Measurements from ENCODE around the gene RIPK3. TPM values are rescaled to one million over a fixed set of nuclear protein-coding genes. Genes with fewer than 3 reads are reported as not detected.

The RIPK3 gene
- total RNA-seq, 1 donor from 2014 or later = 38.9 TPM

- H3K36me3 Mint-ChIP-seq (ENCODE audit: low read depth) = no peaks in the 10 kb centered on the region
- H3K4me1 Mint-ChIP-seq = no peaks in the 10 kb centered on the region
- H3K4me3 Mint-ChIP-seq = no peak overlapping the region
- no peak for ATAC-seq (ENCODE audit: low read depth)
- no peak for DNase-seq
- no peak overlapping the region for H3K27ac Mint-ChIP-seq
- CTCF ChIA-PET = interaction anchor here (1.4 kb wide), 1 partner anchor 13 kb away, joined by 3 read pairs; no protein-coding TSS in a partner anchor
- H3K9me3 Mint-ChIP-seq = no peaks in the 10 kb centered on the region
- intact Hi-C loops (cut with micrococcal nuclease) = no loop called here
- peaks cover 2% of the 10 kb centered on the region for H3K27me3 Mint-ChIP-seq
- POLR2A ChIA-PET = interaction anchor here (1.4 kb wide), 1 partner anchor 50 kb away, joined by 6 read pairs; the partner anchor contains the start of genes CBLN3 and KHNYN
- TF ChIP-seq CTCF (IDR thresholded peaks at IDR 0.05) = no peak
These were observed 39.5 kb upstream of the RIPK3 start for GRCh38 chr14:24378981-24379906.

- CTCF ChIA-PET = interaction anchor here (1.4 to 1.8 kb wide), 2 partner anchors 12 to 53 kb away, joined by 3 to 5 read pairs; no protein-coding TSS in a partner anchor
These were observed 38.5 kb upstream of the RIPK3 start for GRCh38 chr14:24378327-24378726.

DNA sequence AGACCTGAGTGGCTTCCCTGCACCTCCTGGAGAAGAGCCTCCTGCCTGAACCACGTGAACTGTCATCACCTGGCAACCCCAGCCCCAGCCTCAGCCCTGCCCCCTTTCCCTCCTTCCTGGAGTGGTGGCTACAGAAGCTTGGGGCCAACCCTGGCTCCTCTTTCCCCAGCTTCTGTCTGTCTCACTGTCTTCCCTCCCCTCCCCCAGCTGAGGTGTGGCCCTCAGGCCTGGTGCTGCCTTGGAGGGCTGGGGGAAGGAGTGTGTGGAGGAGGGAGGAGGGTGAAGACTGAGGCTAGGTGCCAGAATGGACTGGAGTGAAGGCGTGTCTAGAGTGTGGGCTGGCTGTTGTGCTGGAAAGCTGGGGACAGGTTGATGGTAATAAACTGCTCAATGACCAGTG, 37.9 kb upstream of the RIPK3 start:
- Mint-ChIP-seq H3K36me3 (ENCODE audit: low read depth) (no peaks in the 10 kb centered on the region), H3K9me3 (no peaks in the 10 kb centered on the region), H3K4me3 (no peak overlapping the region), H3K27me3 (no peaks in the 10 kb centered on the region), H3K27ac (no peak overlapping the region), H3K4me1 (no peaks in the 10 kb centered on the region)
- DNase-seq = no peak
- POLR2A ChIA-PET = no interaction called here
- intact Hi-C loops (cut with micrococcal nuclease) = no loop called here
- ATAC-seq (ENCODE audit: low read depth) = no peak
- TF ChIP-seq CTCF (IDR thresholded peaks at IDR 0.05) = no peak
- CTCF ChIA-PET = interaction anchor here (1.8 kb wide), 1 partner anchor 54 kb away, joined by 5 read pairs; no protein-coding TSS in a partner anchor

More at GRCh38 chr14:24378327-24378726, 38.5 kb upstream of the RIPK3 start:
- Mint-ChIP-seq H3K4me1 (no peaks in the 10 kb centered on the region), H3K4me3 (no peak overlapping the region), H3K36me3 (ENCODE audit: low read depth) (no peaks in the 10 kb centered on the region), H3K27ac (no peak overlapping the region), H3K27me3 (no peaks in the 10 kb centered on the region), H3K9me3 (no peaks in the 10 kb centered on the region)
- TF ChIP-seq CTCF (IDR thresholded peaks at IDR 0.05) = no peak
- POLR2A ChIA-PET = interaction anchor here (0.5 to 1.4 kb wide), 2 partner anchors 45 to 51 kb away, joined by 3 to 6 read pairs; partner anchors contain the start of genes CBLN3 and KHNYN
- DNase-seq = no peak
- intact Hi-C loops (cut with micrococcal nuclease) = no loop called here
- ATAC-seq (ENCODE audit: low read depth) = no peak

DNA sequence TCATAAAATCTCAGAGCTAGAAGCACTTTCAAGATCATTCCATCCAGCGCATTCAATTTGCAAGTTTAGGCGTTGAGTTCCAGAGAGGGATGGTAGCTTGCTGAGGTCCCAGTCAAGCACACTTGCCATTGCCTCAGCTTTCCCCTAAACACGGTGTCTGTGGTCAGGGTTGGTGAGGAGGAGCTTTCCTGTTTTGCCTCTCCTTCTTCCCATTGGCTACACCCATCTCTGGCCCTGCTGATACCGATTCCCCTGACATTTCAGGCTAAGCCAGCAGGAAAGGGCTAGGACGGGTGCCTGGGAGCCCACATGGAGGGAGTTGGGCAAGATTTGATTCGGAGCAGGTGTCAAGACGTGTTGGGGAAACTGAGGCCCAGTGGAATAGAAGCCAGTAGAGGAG, 37.3 kb upstream of the RIPK3 start:
- no peak for DNase-seq
- intact Hi-C loops (cut with micrococcal nuclease) = no loop called here
- ChIA-PET POLR2A (no interaction called here), CTCF (interaction anchor here (1.8 kb wide), 1 partner anchor 54 kb away, joined by 5 read pairs; no protein-coding TSS in a partner anchor)
- ATAC-seq (ENCODE audit: low read depth) = no peak
- TF ChIP-seq CTCF (IDR thresholded peaks at IDR 0.05) = no peak
- Mint-ChIP-seq H3K9me3 (no peaks in the 10 kb centered on the region), H3K36me3 (ENCODE audit: low read depth) (no peaks in the 10 kb centered on the region), H3K27ac (no peak overlapping the region), H3K4me1 (no peaks in the 10 kb centered on the region), H3K4me3 (no peak overlapping the region), H3K27me3 (no peaks in the 10 kb centered on the region)

DNA sequence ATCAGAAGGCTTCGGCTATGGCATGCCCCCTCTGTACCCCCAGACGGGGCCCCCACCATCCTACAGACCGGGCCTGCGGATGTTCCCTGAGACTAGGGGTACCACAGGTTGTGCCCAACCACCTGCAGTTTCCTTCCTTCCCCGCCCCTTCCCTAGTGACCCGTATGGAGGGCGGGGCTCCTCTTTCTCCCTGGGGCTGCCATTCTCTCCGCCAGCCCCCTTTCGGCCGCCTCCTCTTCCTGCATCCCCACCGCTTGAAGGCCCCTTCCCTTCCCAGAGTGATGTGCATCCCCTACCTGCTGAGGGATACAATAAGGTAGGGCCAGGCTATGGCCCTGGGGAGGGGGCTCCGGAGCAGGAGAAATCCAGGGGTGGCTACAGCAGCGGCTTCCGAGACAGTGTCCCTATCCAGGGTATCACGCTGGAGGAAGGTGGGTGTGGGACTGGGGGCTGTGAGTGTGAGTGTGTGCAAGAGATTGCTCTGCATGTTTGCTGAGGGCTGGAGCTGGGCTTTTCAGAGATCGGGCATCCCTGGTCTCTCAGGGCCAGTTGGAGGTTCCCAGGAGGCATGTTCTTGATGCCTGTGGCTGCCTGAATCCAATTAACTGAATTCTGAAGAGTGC, 36.8 kb upstream of the RIPK3 start:
- Mint-ChIP-seq H3K36me3 (ENCODE audit: low read depth) (no peaks in the 10 kb centered on the region), H3K4me1 (no peaks in the 10 kb centered on the region), H3K9me3 (no peaks in the 10 kb centered on the region), H3K27ac (no peak overlapping the region), H3K4me3 (no peak overlapping the region), H3K27me3 (no peaks in the 10 kb centered on the region)
- ChIA-PET POLR2A (no interaction called here), CTCF (interaction anchor here (1.8 kb wide), 1 partner anchor 55 kb away, joined by 5 read pairs; no protein-coding TSS in a partner anchor)
- DNase-seq (no peak), ATAC-seq (ENCODE audit: low read depth) (no peak)
- intact Hi-C loops (cut with micrococcal nuclease) = no loop called here
- no peak for TF ChIP-seq CTCF (IDR thresholded peaks at IDR 0.05)

Data from activated B cell treated with CpG ODN at 0.5 μM for 24 hours (primary cell).